ENCODE measurements around the gene HCAR3. TPM values are rescaled to one million over a fixed set of nuclear protein-coding genes. Genes with fewer than 3 reads are reported as not detected.
"Not testable (repeated sequence)": the region's sequence is repeated elsewhere in the genome, so short reads cannot be mapped to it uniquely, and the experiment has no call there.

HCAR3 gene
- total RNA-seq, 2 donors from 2014 or later = 0.33 TPM; not detected in 1

DNA sequence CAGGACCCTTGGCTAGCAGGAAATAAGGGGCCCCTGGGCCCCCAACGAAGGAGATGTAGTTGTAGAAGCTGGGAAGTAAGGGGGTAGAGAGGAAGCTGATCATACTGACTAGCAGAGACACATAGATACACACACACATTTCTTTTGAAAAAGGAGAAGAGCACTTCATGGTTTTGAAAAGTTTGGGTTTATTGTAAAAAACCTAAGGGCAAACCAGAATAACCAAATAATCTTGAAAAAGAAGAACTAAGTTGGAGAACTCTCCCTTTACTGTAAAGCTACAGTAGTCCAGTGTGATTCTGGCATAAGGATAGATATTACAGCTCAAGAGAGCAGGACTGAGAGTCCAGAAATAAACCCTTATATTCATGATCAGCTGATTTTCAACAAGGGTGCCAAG, 5.8 kb upstream of the HCAR3 start:
- no peak for TF ChIP-seq POLR2A (IDR thresholded peaks at IDR 0.05)
- TF ChIP-seq, protein P1, sequence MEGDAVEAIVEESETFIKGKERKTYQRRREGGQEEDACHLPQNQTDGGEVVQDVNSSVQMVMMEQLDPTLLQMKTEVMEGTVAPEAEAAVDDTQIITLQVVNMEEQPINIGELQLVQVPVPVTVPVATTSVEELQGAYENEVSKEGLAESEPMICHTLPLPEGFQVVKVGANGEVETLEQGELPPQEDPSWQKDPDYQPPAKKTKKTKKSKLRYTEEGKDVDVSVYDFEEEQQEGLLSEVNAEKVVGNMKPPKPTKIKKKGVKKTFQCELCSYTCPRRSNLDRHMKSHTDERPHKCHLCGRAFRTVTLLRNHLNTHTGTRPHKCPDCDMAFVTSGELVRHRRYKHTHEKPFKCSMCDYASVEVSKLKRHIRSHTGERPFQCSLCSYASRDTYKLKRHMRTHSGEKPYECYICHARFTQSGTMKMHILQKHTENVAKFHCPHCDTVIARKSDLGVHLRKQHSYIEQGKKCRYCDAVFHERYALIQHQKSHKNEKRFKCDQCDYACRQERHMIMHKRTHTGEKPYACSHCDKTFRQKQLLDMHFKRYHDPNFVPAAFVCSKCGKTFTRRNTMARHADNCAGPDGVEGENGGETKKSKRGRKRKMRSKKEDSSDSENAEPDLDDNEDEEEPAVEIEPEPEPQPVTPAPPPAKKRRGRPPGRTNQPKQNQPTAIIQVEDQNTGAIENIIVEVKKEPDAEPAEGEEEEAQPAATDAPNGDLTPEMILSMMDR (IDR thresholded peaks at IDR 0.05) = no peak
- 29 to 30% methylated on average over 1 of the region's 1 CpG for WGBS, 2 donors
- ATAC-seq = no peak
- no peaks in the 10 kb centered on the region for H3K4me1 ChIP-seq
- H3K27ac ChIP-seq = no peak overlapping the region
- intact Hi-C loops (cut with DNase I) = no loop called here
- H3K4me3 ChIP-seq = no peak overlapping the region
- H3K36me3 ChIP-seq (replicated peaks in 1 of 2; ENCODE audit: insufficient read depth in 1 of 2, low read depth in 2 of 2) = no peaks in the 10 kb centered on the region
- no peaks in the 10 kb centered on the region for H3K27me3 ChIP-seq
- H3K9me3 ChIP-seq = no peaks in the 10 kb centered on the region
- DNase-seq = no peak

GRCh38 chr12:122721057-122721545, 4.5 kb upstream of the HCAR3 start:
- DNase-seq (no peak), ATAC-seq (no peak)
- no peaks in the 10 kb centered on the region for H3K9me3 ChIP-seq
- no peaks in the 10 kb centered on the region for H3K4me1 ChIP-seq
- no peak overlapping the region for H3K27ac ChIP-seq
- TF ChIP-seq, protein P1 (IDR thresholded peaks at IDR 0.05) = no peak
- TF ChIP-seq POLR2A (IDR thresholded peaks at IDR 0.05) = no peak
- no peaks in the 10 kb centered on the region for H3K27me3 ChIP-seq
- intact Hi-C loops (cut with DNase I) = no loop called here
- WGBS, 2 donors = 78 to 82% methylated on average over 11 of the region's 11 CpGs
- H3K36me3 ChIP-seq (replicated peaks in 1 of 2; ENCODE audit: insufficient read depth in 1 of 2, low read depth in 2 of 2) = no peaks in the 10 kb centered on the region
- no peak overlapping the region for H3K4me3 ChIP-seq

GRCh38 chr12:122715211-122715610, 1.4 kb downstream of the HCAR3 start:
- 64 to 76% methylated on average over 5 to 6 of the region's 6 CpGs for WGBS, 2 donors
- H3K9me3 ChIP-seq; H3K4me1 ChIP-seq; ATAC-seq; intact Hi-C loops (cut with DNase I); H3K27me3 ChIP-seq; H3K4me3 ChIP-seq; DNase-seq; H3K27ac ChIP-seq; H3K36me3 ChIP-seq (replicated peaks in 1 of 2; ENCODE audit: insufficient read depth in 1 of 2, low read depth in 2 of 2): not testable (repeated sequence)

DNA sequence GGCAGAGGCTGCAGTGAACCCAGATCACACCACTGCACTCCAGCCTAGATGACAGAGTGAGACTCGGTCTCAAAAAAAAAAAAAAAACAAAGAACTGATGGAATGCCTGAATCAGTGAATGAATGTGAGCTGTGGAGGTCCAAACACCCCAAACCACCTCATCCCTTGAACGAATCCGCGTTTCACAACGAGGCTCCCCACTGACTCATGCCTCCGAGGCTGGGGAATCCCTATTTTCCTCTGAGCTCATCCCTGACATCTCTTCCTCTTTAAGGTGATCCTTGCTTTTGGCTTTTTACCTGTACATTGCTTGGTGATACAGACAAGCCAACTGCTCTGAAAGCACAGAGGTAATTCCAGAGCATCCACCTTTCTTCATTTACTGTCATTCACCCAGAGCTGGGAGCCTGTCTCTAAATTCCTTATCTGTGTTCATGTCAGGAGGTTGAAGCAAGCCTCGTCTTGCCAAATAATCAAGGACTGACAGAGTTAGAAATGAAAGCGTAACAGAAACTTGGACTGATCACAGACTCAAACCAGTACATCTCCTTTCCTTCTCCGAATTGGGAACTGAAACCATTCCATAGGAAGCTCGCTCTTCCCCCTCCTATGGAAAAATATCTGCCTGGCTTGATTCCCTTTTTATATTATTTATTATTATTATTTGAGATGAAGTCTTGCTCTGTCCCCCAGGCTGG, 3.0 kb downstream of the HCAR3 start:
- ATAC-seq; DNase-seq; H3K4me3 ChIP-seq; H3K27ac ChIP-seq; H3K4me1 ChIP-seq; H3K9me3 ChIP-seq; H3K27me3 ChIP-seq; H3K36me3 ChIP-seq (replicated peaks in 1 of 2; ENCODE audit: insufficient read depth in 1 of 2, low read depth in 2 of 2); intact Hi-C loops (cut with DNase I): not testable (repeated sequence)
- 49 to 58% methylated on average over 3 to 4 of the region's 10 CpGs for WGBS, 2 donors

DNA sequence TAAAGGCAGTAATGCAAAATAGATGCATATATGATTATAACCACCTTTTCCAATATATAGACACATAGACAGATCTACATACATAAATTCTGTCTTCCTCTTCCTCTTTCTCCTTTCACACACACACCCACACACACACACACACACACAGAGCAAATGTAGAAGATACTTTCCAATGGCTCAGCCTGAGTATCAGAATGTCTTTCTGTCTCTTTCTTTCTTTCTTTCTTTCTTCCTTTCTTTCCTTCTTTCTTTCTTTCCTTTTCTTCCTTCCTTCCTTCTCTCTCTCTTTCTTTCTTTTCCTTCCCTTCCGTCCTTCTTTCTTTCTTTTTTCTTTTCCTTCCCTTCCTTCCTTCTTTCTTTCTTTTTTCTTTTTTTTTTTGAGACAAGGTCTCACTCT, 5.3 kb downstream of the HCAR3 start:
- ATAC-seq; H3K4me1 ChIP-seq; H3K9me3 ChIP-seq; H3K4me3 ChIP-seq; H3K27me3 ChIP-seq; DNase-seq; H3K27ac ChIP-seq; H3K36me3 ChIP-seq (replicated peaks in 1 of 2; ENCODE audit: insufficient read depth in 1 of 2, low read depth in 2 of 2); intact Hi-C loops (cut with DNase I): not testable (repeated sequence)
- WGBS, 2 donors = 44 to 57% methylated on average over 1 of the region's 1 CpG

- ATAC-seq; H3K36me3 ChIP-seq (replicated peaks in 1 of 2; ENCODE audit: insufficient read depth in 1 of 2, low read depth in 2 of 2); DNase-seq; intact Hi-C loops (cut with DNase I); H3K4me1 ChIP-seq; H3K27me3 ChIP-seq; H3K4me3 ChIP-seq; H3K9me3 ChIP-seq; H3K27ac ChIP-seq: not testable (repeated sequence)
- WGBS, 2 donors = 63% methylated on average over 2 of the region's 2 CpGs
Observed at GRCh38 chr12:122710341-122710740, 6.3 kb downstream of the HCAR3 start.

- H3K36me3 ChIP-seq (replicated peaks in 1 of 2; ENCODE audit: insufficient read depth in 1 of 2, low read depth in 2 of 2); H3K4me1 ChIP-seq; intact Hi-C loops (cut with DNase I); DNase-seq; H3K9me3 ChIP-seq; ATAC-seq; H3K27me3 ChIP-seq; H3K4me3 ChIP-seq; H3K27ac ChIP-seq: not testable (repeated sequence)
- WGBS, 2 donors = no CpG with 5 or more reads among the region's 3 CpGs
Observed at GRCh38 chr12:122709287-122709686, 7.3 kb downstream of the HCAR3 start.

- H3K27ac ChIP-seq; H3K36me3 ChIP-seq (replicated peaks in 1 of 2; ENCODE audit: insufficient read depth in 1 of 2, low read depth in 2 of 2); H3K4me3 ChIP-seq; DNase-seq; H3K27me3 ChIP-seq; ATAC-seq; H3K4me1 ChIP-seq; intact Hi-C loops (cut with DNase I); H3K9me3 ChIP-seq: not testable (repeated sequence)
- 73 to 91% methylated on average over 3 of the region's 3 CpGs for WGBS, 2 donors
Observed at GRCh38 chr12:122703841-122704240, 12.8 kb downstream of the HCAR3 start.

DNA sequence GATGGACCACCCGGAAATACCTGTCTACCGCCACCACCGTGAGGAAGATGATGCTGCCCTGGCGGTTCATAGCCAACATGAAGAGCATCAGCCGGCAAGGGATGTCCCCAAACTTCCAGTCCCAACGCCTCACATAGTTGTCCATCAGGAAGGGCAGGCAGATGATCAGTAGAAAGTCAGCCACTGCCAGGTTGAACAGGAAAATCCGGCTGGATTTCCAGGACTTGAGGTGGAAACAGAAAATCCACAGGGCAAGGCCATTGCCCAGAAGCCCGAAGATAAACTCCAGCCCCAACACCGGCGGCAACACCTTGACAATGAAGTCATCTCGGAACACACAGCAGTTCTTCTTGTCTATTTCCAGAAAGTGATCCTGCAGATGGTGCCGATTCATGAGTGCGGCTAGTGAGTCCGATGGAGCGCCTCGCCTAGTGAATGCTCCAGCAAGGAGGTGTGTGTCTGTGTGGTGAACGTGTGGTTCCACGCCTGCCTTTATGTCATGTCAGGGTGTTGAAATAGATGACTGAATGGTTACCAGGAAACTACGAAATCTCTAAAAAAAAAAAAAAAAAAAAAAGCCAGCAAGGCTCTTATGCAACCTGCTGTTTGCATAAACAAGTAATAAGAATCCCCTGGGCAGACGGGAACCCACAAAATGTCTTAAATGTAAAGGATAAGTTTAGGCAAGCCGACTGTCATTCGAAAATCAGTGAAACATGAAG, 13.6 kb downstream of the HCAR3 start, which contains the start of gene HCAR2:
HCAR2 (minus strand) TSS at position 468 of the 722 bp plus-strand sequence; CDS start at position 394, 74 bp downstream.
- DNase-seq = peak in 1 of 4 donors; percentile 20
- intact Hi-C loops (cut with DNase I); H3K9me3 ChIP-seq; H3K27ac ChIP-seq; H3K4me1 ChIP-seq; ATAC-seq; H3K36me3 ChIP-seq (replicated peaks in 1 of 2; ENCODE audit: insufficient read depth in 1 of 2, low read depth in 2 of 2); H3K4me3 ChIP-seq; H3K27me3 ChIP-seq: not testable (repeated sequence)
- 65 to 67% methylated on average over 16 to 22 of the region's 22 CpGs for WGBS, 2 donors

GRCh38 chr12:122701481-122701880, 15.1 kb downstream of the HCAR3 start:
- ATAC-seq; H3K4me1 ChIP-seq; DNase-seq; intact Hi-C loops (cut with DNase I); H3K4me3 ChIP-seq; H3K27me3 ChIP-seq; H3K27ac ChIP-seq; H3K9me3 ChIP-seq; H3K36me3 ChIP-seq (replicated peaks in 1 of 2; ENCODE audit: insufficient read depth in 1 of 2, low read depth in 2 of 2): not testable (repeated sequence)
- 47 to 52% methylated on average over 4 of the region's 4 CpGs for WGBS, 2 donors
